HTERT RPE-1 (cell line): ENCODE measurements around the gene CACNA1F.
"Not testable (repeated sequence)": the region's sequence is repeated elsewhere in the genome, so short reads cannot be mapped to it uniquely, and the experiment has no call there.

Experiments
- in situ Hi-C: fragments of 300-500 bp; cut with MboI; formaldehyde crosslinking; loops from 4 replicates; pipeline ENCODE4 v1.14.3; 2020; ENCODE audit warnings: low sequenced_read_pairs

Gene CACNA1F

DNA sequence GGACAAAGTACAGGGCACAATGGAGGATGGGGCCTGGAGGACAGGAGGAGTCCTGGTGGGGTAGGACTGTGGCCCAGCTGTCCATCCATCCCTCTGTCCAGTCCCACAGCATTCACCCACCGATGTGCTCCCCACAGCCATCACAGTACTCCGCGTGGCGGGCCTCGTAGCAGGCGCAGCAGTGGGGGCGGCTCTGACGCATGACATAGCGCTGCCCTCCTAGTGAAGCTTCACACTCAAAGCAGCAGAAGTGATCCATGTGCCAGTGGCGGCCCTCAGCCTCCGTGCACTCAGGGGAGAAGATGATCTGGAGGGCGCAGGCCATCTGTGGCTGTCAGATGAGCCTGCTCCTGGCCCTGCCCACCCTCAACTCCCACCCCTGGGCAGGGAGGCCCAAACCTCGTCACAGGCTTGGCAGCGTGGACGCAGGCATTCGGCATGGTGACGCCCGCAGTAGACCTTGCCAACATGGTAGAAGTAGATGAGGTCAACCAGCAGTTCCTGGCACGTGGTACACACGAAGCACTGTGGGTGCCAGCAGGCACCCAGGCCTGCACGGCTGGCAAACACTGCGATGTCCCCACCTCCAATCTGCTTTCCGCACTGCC is 55.2 kb downstream of the CACNA1F start:
- in situ Hi-C loops = no loop called here

DNA sequence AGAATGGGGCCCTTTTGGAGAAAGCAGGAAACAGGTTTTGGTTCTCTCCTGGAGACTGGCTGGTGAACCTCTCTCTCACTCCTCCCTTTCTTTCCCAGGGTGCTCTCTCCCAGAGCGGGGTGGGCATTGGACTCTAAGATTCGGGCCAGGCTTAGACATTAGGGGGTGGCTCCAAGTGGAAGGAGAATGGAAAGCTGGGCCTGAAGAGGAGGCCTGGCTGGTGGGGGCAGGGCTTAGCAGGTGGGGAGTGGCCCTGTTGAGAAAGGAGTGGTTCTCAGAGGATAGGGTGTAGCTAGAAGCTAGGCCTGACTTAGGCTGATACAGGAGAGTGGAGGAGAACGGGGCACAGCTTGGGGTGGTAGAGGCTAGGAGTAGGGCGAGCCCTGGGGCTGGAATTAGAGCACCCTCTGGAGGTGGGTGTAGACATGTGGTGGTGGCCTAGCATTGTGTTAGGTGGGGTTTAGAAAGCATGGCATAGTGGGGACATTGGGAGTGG is 55.8 kb downstream of the CACNA1F start:
- in situ Hi-C loops = no loop called here

DNA sequence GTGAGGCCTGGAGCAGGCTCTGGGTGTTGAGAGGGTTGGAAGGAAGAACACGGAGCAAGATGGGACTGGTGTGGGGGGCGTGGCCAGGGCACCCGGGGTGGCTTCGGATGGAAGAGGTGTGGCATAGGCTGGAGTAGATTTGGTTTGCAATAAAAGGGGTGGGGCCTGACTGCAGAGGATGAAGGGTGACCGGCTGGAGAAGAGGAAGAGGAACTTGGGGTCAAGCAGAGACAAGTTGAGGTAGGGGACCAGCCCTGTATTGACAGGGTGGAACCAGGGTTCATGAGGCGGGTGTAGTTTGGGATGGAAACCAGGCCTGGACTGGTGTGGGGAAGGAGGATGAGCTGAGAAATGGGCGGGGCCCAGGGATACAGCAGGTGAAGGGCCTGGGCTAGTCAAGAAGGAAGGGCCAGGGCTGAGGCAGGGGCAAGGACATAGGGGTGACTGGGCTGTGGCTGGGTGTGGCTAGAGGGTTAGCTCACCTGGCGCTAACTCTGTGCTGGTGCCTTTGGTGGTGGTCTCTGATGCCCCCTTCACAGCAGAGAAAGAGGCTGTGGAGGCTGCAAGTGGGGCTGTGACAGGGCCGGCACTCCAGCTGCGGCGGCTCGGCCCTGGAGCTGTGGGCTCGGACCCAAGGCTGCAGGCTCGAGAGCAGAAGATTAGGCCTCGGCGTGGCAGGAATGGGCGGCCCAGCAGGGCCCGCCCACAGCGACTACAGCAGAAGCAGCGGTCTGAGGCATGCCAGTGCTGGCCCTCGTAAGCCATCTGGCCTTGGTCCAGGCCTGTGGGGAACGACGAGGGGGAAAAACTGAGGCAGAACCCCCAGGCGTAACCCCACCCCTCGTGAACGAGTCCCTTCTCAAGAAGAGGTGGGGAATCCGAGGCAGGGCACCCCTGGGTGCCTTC is 56.5 kb downstream of the CACNA1F start:
- in situ Hi-C loops = no loop called here

DNA sequence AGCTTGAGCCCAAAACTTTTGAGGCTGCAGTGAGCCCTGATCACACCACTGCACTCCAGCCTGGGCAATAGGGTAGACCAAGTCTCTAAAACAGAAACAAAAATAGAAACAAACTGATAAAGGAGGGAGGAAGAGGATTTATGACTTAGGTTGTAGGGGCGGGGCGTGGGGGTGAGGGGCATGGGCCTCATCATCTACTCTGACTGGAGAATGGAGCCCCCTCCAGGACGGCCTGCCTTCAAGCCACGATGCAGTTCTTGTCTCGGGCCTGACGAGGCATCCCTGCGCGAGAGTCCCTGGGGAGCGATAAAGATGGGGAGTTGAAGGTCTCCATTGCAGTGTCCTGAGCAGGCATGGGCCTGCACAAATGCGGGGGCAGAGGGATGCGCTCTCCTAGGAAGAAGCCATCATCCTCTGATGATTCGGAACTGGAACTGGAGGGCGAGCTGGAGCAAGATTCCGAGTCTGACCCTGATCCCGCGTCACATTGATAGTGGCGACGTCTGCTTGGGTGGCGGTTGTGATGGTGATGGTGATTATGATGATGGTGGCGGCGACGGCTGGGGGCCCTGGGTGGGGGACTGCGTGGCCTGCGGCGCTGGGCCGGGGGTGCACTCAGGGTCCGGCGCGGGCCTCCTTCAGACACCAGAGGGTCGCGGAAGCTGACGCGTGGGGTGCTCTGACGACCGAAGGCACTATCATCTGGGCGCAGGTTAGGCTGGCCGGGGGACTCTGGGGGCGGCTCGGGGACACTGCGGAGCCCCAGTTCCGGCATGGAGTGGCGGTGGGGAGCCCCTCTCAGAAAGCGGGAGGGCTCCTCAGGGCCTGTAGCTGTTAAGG is 57.5 kb downstream of the CACNA1F start:
- in situ Hi-C loops = no loop called here

DNA sequence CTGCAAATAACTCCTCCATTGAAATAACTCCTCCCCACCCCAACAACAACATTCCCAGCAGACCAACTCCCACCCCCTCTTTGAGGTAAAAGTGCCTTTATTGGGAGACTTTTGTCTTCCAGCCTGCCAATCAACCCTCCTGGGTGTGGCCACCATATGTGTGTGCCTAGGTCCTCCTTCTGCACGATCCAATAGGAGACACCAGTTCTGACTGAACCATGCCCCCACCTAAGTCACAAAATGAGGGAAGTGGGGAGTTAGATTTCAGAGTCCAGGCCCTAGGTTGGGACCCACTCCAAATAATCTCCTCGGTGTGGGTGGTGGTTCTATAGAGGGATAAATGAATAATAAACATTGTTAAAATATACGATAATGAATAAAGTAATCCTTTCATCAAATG is 58.4 kb downstream of the CACNA1F start:
- in situ Hi-C loops = no loop called here

DNA sequence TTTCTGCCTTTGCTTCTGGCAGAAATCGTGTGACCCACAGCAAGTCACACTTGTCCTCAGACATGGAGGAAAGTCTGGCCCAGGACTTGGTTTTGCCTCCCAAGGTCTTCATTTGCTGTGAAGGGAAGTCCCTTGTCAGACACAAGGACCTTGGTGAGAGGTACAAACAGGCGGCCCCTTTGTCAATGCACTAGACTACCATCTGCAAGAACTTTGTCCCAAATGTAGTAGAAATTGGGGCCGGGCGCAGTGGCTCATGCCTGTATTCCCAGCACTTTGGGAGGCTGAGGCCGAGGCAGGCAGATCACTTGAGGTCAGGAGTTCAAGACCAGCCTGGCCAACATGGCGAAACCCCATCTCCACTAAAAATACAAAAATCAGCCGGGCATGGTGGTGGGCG is 59.6 kb downstream of the CACNA1F start:
- in situ Hi-C loops = not testable (repeated sequence)

DNA sequence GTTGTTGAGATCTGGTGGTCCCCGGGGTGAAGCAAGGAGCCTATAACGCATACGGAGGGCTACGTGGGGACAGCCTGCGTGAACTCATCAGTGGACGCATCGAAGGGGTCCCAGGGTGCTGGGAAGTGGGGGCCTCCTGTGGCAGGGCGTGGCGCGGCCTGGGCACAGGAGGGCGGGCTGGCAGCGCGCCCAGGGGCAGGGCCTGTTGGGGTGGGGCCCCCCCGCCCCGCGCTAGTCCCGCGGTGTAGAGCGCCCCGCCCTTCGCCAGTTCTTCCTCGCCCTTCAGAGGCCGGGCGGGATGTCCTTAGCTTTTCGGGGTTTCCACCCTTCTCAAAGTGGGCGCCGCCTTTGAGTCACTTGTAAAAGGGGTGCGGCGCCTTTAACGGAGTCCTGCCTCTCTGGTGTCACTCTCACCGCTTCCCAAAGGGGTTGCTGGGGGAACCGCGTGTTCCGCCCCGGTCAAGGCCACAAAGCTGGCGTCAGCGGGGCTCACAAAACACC is 60.8 kb downstream of the CACNA1F start:
- in situ Hi-C loops = no loop called here

DNA sequence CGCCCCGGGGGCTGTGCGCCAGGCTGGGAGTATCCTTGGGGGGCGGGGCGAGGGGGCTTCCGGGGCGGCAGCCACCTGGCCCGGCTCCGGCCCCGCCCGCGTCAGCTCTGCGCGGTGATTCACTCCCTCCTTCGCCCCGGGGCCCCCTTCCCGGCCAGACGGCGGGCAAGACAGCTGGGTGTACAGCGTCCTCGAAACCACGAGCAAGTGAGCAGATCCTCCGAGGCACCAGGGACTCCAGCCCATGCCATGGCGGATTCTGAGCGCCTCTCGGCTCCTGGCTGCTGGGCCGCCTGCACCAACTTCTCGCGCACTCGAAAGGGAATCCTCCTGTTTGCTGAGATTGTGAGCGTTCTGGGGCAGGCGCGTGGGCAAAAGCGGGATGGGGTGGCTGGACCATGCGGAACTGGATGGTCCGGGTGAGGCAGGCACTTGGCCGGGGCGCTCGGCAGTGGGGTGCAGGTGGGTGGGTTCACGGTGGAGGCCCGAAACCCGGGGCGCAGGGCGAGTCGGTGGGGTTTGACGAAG is 61.3 kb downstream of the CACNA1F start, which contains the start of gene PLP2:
PLP2 (plus strand) TSS at position 147 of the 528 bp plus-strand sequence; CDS start at position 250, 103 bp downstream.
- in situ Hi-C loops = no loop called here

DNA sequence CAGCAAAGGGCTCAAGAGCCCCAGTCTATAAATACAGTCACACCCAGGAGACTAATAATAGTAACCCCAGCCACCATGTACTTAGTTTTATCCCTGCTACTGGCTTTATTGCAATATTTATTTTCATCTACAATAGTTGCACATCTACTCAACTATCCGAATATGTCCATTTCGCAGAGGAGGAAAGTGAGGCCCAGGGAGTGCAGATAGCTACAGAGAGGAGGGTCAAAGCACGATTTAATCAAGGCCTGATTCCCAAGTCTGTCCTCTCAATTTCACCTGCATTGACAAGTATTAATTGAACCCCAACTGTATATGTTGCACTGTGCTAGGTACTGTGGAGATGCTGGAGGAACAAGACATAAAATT is 65.4 kb downstream of the CACNA1F start:
- in situ Hi-C loops = no loop called here

DNA sequence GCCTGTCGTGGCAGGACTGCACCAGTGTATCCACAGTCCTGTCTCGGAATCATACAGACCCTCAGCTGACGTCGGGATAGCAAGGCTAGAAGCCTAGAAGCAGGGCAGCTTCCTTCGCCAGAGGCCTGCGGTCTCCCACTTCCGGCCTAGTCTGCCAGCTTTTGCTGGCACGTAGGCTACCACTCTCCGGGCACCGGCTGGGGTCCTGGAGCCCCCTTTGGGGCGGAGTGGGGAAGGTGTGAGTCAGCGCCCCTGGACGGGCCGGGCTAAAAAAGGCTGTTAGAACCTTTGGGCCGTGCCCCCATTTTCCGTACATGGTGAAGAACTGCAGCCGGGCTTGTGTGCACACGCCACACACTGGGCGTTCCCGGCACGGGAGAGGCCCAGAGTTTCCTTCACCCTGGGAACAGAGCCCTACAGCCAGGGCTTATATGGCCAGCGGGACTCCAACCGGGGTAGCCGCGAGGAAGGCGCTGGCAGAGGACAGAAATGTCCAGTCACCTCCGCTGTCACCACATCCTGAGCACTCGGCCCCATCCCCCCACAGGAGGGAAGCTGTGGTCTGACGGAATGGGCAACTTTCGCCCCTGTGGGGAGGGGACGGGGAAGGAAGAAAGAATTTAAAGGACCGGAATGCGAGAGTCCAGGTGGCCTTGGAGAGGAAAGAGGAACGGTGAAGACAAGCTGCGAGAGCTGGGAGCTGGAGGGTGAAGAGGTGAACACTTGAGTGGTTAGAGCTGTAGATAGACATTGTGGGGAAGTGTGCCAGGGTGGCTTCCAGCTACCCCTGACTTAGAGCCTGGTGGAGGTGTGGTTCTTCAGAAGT is 66.0 kb downstream of the CACNA1F start:
- in situ Hi-C loops = no loop called here

DNA sequence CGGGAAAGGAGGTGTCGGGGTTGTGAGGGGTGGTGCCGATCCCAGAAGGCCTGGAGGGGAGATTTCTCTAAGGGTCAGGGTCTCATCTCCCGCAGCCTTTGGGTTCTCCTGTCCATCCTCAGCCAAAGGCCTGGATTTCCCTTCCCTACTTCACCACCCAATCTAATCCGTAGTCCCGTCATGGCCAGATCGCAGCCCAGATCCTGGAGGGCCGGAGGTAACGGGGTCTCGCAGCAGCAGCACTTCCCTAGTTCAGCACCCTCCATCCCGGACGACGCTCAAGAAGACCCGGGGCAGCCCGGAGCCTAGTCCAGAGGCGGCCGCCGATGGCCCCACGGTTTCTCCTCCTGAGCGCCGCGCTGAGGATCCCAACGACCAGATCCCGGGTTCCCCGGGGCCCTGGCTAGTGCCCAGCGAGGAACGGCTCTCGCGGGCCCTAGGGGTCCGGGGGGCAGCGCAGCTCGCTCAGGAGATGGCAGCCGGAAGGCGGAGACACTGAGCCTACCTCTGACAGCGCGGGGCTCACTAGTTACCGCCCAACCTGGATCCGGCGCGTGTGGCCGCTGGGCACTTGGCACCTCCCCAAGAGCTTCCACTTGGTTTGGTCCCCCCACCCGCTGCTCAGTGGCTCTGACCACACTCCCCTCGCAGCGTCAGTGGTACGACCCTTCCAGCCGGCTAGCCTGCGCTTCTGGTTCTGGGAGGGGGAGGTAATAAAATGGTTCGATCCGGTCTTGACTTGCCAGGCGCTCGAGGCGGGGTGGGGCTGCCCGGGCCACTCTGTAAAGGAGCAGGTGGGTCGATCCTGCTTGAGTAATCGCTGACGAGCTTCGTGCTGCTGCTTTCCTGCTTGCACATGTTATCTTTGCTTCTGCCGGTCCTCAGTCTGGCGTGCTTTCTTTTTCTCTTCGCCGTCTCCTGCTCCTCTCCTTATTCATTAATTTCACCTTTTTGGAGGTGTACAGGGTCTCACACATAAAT is 66.9 kb downstream of the CACNA1F start:
- in situ Hi-C loops = no loop called here

DNA sequence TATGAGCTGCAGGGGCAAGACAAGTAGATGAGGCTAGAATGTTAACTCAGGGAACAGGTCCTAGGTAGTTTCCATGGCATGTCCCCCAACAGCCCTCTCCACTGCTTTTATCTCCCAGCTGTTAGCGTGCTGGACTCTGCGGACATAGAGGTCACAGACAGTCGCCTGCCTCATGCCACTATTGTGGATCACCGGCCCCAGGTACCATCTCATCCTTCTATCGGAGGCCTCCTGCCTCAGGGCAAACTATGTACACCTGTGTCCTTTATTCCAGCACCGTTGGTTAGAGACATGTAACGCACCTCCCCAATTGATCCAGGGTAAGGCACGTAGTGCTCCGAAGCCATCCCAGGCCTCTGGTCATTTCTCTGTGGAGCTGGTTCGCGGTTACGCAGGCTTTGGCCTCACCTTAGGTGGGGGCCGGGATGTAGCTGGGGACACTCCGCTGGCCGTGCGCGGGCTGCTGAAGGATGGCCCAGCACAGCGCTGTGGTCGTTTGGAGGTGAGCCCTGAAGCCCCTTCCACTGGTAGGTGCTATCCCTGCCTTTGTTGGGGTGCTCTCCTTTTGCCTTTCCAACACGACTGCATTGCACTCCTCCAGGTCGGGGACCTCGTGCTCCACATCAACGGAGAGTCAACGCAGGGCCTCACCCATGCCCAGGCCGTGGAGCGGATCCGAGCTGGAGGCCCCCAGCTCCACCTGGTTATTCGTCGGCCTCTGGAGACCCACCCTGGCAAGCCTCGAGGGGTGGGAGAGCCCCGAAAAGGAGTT is 68.4 kb downstream of the CACNA1F start:
- in situ Hi-C loops = no loop called here

DNA sequence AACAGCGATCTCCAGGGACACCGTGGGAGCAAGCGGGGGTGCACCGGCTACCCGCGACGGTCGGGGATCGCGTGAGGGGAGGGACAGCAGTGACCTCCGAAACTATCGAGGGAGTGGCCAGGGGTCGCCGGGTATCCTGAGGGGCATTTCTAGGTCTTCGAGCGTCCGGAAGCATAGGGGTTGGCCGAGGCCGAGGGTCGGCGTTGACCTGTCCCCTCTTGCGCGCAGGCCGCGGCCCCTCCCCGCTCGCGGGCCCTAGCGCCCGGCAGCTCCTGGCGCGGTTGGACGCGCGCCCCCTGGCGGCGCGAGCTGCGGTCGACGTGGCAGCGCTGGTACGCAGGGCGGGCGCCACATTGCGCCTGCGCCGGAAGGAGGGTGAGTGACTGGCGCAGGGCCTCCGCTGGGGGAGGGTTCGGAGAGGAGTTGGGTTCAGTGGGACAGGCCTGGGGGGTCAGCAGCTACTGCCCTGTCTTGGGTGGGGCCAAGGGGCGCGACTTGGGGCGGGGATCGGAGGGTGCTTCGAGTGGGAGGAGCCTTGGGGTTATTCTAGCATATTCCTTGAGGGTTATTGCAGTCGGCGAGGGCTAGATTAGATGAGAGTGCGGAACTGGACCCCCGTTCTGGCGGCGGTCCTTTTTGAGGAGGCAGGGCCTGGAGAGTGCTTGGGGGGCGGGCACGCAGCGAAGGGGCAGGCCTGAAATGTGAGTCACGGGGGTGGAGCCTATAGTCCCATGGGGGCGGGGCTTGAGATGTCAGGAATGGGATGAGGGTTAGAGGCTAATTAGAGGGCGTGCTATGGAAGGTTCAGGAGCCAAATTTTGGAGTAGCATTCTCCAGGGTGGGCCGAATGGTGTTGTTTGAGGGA is 69.4 kb downstream of the CACNA1F start:
- in situ Hi-C loops = no loop called here

DNA sequence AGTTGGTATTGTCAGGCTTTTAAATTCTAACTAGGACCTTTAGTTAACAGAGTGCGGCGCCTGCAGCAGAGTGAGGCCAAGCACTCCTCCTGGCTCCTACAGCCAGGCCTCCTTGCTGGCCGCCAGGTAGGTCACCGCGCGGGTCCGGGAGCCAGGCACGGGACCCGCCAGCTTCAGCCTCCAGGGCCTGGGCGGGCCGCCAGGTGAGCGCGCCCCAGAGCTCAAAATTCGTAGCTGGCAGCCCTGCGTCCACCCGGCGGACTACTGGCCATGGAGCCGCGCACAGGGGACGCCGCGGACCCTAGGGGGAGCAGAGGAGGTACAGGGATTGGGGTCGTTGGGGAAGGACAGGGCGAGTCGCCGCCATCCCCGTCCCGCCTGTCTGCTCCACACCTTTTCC is 70.5 kb downstream of the CACNA1F start, which contains the start of gene MAGIX:
MAGIX (plus strand) TSS at position 139 of the 400 bp plus-strand sequence; CDS start at position 271, 132 bp downstream.
- in situ Hi-C loops = no loop called here

DNA sequence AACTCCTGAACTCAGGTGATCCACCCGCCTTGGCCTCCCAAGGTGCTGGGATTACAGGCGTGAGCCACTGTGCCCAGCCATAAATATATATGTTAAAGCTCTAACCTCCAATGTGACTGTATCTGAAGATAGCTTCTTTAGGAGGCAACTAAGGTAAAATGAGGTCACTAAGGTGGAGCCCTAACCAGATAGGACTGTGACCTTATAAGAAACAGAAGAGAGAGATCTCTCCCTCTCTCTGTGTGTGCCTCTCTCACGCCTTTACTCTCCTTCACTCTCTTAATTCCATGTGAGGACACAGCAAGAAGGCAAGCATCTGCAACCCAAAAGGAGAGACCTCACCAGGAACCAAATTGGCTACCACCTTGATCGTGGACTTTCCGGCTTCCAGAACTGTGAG is 71.5 kb downstream of the CACNA1F start:
- in situ Hi-C loops = no loop called here

DNA sequence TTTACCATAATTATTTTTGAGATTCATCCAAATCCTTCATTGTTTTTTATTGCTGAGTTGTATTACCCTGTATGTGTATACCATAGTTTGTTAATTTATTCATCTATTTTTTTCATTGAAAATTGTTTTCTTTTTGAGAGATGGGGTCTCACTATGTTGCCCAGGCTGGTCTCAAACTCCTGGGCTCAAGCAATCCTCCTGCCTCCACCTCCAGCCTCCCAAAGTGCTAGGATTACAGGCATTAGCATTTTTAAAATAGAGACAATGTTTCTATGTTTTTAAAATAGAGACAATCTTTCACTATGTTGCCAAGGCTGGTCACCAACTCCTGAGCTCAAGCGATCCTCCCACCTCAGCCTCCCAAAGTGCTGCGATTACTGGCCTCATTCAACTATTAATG is 72.2 kb downstream of the CACNA1F start:
- in situ Hi-C loops = no loop called here

DNA sequence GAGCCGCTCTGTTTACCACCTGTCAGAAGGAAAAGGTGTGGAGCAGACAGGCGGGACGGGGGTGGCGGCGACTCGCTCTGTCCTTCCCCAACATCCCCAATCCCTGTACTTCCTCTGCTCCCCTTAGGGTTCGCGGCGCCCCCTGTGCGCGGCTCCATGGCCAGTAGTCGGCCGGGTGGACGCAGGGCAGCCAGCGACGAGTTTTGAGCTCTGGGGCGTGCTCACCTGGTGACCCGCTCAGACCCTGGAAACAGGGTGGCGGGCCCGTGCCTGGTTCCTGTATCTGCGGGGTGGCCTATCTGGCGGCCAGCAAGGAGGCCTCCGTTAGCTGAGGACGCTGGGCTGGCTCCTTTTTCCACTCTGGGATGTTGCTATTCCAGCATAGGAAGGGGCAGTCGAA is 75.9 kb downstream of the CACNA1F start:
- in situ Hi-C loops = no loop called here
